Heart left ventricle (tissue), 16 donors: Measurements from ENCODE around the gene VPS18. TPM values are rescaled to one million over a fixed set of nuclear protein-coding genes. Genes with fewer than 3 reads are reported as not detected.

Experiments
- ATAC-seq, 4 donors: fragments of 200-7000 bp; cut with Tn5 transposase; one replicate each; pipeline ENCODE4 v1.9.1; 2020 to 2022; ENCODE audit warnings: moderate library complexity in 4 of 4, mild to moderate bottlenecking in 3 of 4, moderate number of reproducible peaks in 1 of 4
- DNase-seq, 5 donors: peaks; one replicate each; pipeline ENCODE4 v3.0.0-alpha.2; 2020
- H3K27ac ChIP-seq, 12 donors: fragments of 200-600 bp; sonication (generic) in 4 of 12; one replicate each; pipeline versions ENCODE4 v1.5.0 to v1.8.0; 2016 to 2022; ENCODE audit warnings: mild to moderate bottlenecking in 2 of 12
- H3K27me3 ChIP-seq, 9 donors: fragments of 200-600 bp; sonication (generic) in 2 of 9; one replicate each; pipeline versions ENCODE4 v1.5.1 to v1.8.0; 2016 to 2022; ENCODE audit warnings: mild to moderate bottlenecking in 3 of 9
- H3K36me3 ChIP-seq, 9 donors: fragments of 200-600 bp; sonication (generic) in 2 of 9; one replicate each; pipeline versions ENCODE4 v1.5.0 to v1.8.0; 2018 to 2022; ENCODE audit warnings: mild to moderate bottlenecking in 2 of 9
- H3K4me1 ChIP-seq, 12 donors: fragments of 200-600 bp; sonication (generic) in 4 of 12; one replicate each; pipeline versions ENCODE4 v1.5.0 to v1.8.0; 2016 to 2022; ENCODE audit warnings: mild to moderate bottlenecking in 3 of 12
- H3K4me3 ChIP-seq, 12 donors: fragments of 200-600 bp; sonication (generic) in 4 of 12; one replicate each; pipeline versions ENCODE4 v1.5.0 to v1.8.0; 2017 to 2022; ENCODE audit warnings: mild to moderate bottlenecking in 9 of 12, moderate library complexity in 4 of 12
- H3K9me3 ChIP-seq, 12 donors: fragments of 200-600 bp; sonication (generic) in 4 of 12; one replicate each; pipeline versions ENCODE4 v1.5.0 to v1.8.0; 2016 to 2022; ENCODE audit warnings: mild to moderate bottlenecking in 1 of 12
- POLR2A ChIP-seq, 2 donors: fragments of 450-650 bp; IDR thresholded peaks; one replicate each; pipeline ENCODE4 v1.6.1; 2017; ENCODE audit warnings: antibody characterized with exemption in 2 of 2, mild to moderate bottlenecking in 2 of 2, moderate library complexity in 2 of 2
- WGBS, 4 donors: extraction: QIAGEN DNeasy Blood & Tissue Kit in 2 of 4; methylation state at CpG; one replicate each; pipeline versions ENCODE4 v1.1.5 to v1.1.7; 2013 to 2018; 5-methylcytosine and 5-hydroxymethylcytosine counted together
- intact Hi-C, 10 donors: fragments of 100-400 bp; cut with DNase I; formaldehyde crosslinking; loops; one replicate each; pipeline versions ENCODE4 v1.11.1 to v1.14.2; 2022
- polyA plus RNA-seq, 2 donors: library from polyadenylated mRNA; stranded (reverse); fragments of 200-250 nt; gene quantifications; one replicate each; pipeline ENCODE4 v1.2.3, GENCODE V29; 2013
- total RNA-seq, 9 donors: library from RNA; depleted of rRNA in 2 of 9; stranded (reverse); fragments of >200 nt in 2 of 9; fragmentation: NEBNext Ultra II Directional in 3 of 9; extraction: Animal tissue kit (Norgen Biotek cat#: 25700) in 3 of 9; gene quantifications; one replicate each; pipeline versions ENCODE4 v1.1.0 to v1.2.4, GENCODE V29; 2016 to 2023
- TF ChIP-seq, protein P1 (sequence below), 12 donors: fragments of 200-600 bp; sonication (generic) in 4 of 12; IDR thresholded peaks; one replicate each; pipeline versions ENCODE4 v1.5.0 to v1.8.0; 2018 to 2022; ENCODE audit warnings: antibody characterized with exemption in 12 of 12, mild to moderate bottlenecking in 5 of 12
- donor health status: ischemic (EF 13 %, LVEDD 7.1; RV severe dilation, severe dysfunction).
- donor health status: healthy with polysubstance abuse.
- donor health status: DM: no; HTN: yes; CAD: no.
- donor health status: DM: no; HTN: no; CAD: no.
- donor health status: ischemic (EF 25% LVEDD 6.9; RV normal size, moderate dysfunction).
- donor health status: ischemic (EF 25% LVEDD 5.7; RV mildly dilated, moderate dysfunction).
- donor health status: healthy.
- donor health status: DM: yes; HTN: yes; CAD: no.
- donor health status: ischemic (EF 35%, LVEDD 5.7; RV mildly dilated, moderate dysfunction).
- donor health status: nonischemic (EF 11% LVEDD 7.7; RV severe dilation, severe dysfunction).
- donor health status: DM: yes; HTN: yes; CAD: no.
- donor health status: PGD.
- donor health status: ischemic (EF 29% LVEDD 5.4; RV normal size, mild dysfunction).
- donor health status: nonischemic (EF 23%, LVEDD 6.1; RV moderate dilation, normal function).

Gene VPS18
- total and polyA plus RNA-seq, 11 donors, result 14.7 to 29.2 (median 21.3) TPM

DNA sequence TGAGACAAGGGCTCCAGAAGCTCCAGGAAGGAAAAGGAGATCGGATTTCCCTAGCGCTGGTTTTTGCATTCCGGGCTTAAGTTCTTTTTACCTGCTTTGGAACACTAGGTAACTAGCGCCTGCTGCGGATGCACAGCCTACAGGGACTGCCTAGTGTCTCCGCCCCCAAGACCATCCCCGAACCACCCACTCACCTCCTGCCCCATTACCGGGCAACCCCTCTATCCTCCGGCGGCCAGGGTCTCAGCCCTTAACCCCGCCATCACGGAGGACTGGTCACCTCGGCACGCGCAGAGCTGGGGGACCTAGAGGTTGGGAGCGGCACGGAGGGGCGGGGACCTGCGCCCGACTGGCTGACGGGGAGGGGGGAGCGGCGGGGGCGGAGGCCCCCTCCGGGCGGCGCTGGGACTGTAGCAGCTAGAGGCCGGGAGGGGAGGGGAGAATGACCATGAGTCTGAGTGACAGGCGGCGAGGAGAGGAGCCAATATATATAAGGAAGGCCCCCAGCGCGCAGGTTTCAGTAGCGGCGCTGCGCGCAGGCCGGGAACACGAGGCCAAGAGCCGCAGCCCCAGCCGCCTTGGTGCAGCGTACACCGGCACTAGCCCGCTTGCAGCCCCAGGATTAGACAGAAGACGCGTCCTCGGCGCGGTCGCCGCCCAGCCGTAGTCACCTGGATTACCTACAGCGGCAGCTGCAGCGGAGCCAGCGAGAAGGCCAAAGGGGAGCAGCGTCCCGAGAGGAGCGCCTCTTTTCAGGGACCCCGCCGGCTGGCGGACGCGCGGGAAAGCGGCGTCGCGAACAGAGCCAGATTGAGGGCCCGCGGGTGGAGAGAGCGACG, 34.8 kb downstream of the VPS18 start, which contains the start of gene DLL4:
DLL4 (plus strand) TSS at position 520 of the 839 bp plus-strand sequence. CDS start 329 bp downstream, outside the sequence.
- peak in 1 of 2 donors; percentile 95 for TF ChIP-seq POLR2A (IDR thresholded peaks at IDR 0.05)
- TF ChIP-seq, protein P1, sequence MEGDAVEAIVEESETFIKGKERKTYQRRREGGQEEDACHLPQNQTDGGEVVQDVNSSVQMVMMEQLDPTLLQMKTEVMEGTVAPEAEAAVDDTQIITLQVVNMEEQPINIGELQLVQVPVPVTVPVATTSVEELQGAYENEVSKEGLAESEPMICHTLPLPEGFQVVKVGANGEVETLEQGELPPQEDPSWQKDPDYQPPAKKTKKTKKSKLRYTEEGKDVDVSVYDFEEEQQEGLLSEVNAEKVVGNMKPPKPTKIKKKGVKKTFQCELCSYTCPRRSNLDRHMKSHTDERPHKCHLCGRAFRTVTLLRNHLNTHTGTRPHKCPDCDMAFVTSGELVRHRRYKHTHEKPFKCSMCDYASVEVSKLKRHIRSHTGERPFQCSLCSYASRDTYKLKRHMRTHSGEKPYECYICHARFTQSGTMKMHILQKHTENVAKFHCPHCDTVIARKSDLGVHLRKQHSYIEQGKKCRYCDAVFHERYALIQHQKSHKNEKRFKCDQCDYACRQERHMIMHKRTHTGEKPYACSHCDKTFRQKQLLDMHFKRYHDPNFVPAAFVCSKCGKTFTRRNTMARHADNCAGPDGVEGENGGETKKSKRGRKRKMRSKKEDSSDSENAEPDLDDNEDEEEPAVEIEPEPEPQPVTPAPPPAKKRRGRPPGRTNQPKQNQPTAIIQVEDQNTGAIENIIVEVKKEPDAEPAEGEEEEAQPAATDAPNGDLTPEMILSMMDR (IDR thresholded peaks at IDR 0.05), result peak in 1 of 12 donors; percentile 11
- peak; percentile 74 to 88 (median 82) for DNase-seq
- peak; percentile 61 to 78 (median 65) for ATAC-seq
- peaks cover 0 to 28% (median 0%) of the 10 kb centered on the region in 9 donors for H3K36me3 ChIP-seq
- intact Hi-C loops, result loop anchor here in 4 of 10 donors (1.0 to 5.0 kb wide), 4 partner anchors 14 to 93 kb away; no protein-coding TSS in a partner anchor
- H3K9me3 ChIP-seq, result no peaks in the 10 kb centered on the region
- peak within 1 kb of the TSS; percentile 22 to 85 (median 70) for H3K4me3 ChIP-seq
- WGBS, 4 donors, result 0 to 1% (median 1%) methylated on average over 14 to 71 of the region's 71 CpGs
- H3K27ac ChIP-seq, result peak within 1 kb of the TSS; percentile 51 to 90 (median 77)
- peaks cover 3 to 79% (median 23%) of the 10 kb centered on the region in 9 donors for H3K27me3 ChIP-seq
- peaks cover 3 to 80% (median 54%) of the 10 kb centered on the region in 12 donors for H3K4me1 ChIP-seq

DNA sequence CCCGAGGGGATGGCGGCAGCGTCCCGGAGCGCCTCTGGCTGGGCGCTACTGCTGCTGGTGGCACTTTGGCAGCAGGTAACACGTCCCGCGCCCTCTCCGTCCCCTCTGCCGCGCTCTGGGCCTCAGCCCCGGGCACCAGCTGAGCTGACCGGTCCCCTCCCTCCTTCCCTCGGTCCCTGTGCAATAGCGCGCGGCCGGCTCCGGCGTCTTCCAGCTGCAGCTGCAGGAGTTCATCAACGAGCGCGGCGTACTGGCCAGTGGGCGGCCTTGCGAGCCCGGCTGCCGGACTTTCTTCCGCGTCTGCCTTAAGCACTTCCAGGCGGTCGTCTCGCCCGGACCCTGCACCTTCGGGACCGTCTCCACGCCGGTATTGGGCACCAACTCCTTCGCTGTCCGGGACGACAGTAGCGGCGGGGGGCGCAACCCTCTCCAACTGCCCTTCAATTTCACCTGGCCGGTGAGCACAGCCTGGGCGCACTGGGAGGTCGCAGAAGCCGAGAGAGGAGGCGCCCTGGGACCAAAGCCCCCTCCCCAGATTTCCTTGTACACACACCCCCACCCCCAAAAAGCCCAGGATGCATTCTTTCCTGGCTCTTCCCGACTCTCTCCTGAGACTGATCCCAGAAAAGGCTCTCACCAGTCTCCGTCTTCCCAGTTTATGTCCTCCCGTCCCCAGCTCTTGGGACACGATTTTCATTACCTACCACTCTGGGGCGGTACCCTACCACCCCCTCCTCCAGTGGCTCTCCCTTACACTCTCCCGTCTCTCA, 35.6 kb downstream of the VPS18 start:
- H3K27ac ChIP-seq, result peak overlapping the region; percentile 32 to 90 (median 77)
- H3K36me3 ChIP-seq, result peaks cover 0 to 36% (median 4%) of the 10 kb centered on the region in 9 donors
- WGBS, 4 donors, result 1 to 2% (median 1%) methylated on average over 26 to 56 of the region's 56 CpGs
- H3K9me3 ChIP-seq, result no peaks in the 10 kb centered on the region
- peaks cover 3 to 80% (median 56%) of the 10 kb centered on the region in 12 donors for H3K4me1 ChIP-seq
- TF ChIP-seq POLR2A (IDR thresholded peaks at IDR 0.05), result no peak
- TF ChIP-seq, protein P1 (IDR thresholded peaks at IDR 0.05), result no peak
- DNase-seq, result peak in 4 of 5 donors; percentile 57 to 81 (median 70)
- intact Hi-C loops, result loop anchor here in 6 of 10 donors (1.0 to 5.0 kb wide), 6 partner anchors 10 to 92 kb away; no protein-coding TSS in a partner anchor
- ATAC-seq, result peak in 3 of 4 donors; percentile 18 to 49 (median 34)
- H3K4me3 ChIP-seq, result peak overlapping the region; percentile 22 to 85 (median 70)
- H3K27me3 ChIP-seq, result peaks cover 3 to 78% (median 23%) of the 10 kb centered on the region in 9 donors

DNA sequence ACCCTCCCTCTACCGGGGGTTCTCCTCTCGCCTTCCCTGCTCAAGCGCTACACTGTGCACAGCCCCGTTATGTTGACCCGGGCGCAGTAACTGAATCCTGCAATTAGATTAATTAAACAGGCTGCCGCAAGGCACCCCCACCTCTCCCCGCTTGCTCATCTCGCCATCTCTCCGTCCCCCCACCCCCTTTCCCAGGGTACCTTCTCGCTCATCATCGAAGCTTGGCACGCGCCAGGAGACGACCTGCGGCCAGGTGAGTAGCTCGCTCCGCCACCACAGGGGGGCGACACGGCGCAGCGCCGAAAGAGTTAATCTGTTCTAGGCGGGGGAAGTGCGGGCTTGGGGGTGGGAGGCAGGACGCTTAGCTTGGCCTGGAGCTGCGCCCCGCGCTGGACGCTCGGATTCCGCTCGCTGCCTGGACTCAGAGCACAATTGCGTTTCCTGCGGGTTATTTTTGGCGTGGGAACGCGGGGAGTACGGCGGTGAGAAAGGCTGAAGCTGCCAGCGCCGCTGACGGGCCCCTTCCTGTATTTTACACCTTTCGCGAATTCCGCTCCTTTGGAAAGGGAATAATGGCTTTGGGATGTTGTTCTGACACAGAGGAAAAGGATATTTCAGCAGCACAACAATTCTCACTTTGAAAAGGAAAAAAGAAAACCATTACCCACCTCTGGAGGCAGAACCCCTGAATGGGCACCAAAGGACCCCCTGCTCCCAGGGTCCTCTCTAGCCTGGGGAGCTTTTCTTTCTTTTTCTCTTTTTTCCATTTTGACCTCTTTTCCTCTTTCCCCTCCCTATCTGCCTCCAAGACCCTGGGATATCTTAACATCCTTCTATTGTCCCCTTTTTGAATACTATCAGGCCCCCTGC, 36.4 kb downstream of the VPS18 start:
- TF ChIP-seq, protein P1 (IDR thresholded peaks at IDR 0.05), result peak in 11 of 12 donors; percentile 28 to 64 (median 53)
- TF ChIP-seq POLR2A (IDR thresholded peaks at IDR 0.05), result no peak
- peaks cover 0 to 44% (median 7%) of the 10 kb centered on the region in 9 donors for H3K36me3 ChIP-seq
- WGBS, 4 donors, result 1% methylated on average over 46 of the region's 46 CpGs
- peak overlapping the region; percentile 22 to 85 (median 70) for H3K4me3 ChIP-seq
- H3K27ac ChIP-seq, result peak overlapping the region; percentile 63 to 90 (median 77)
- intact Hi-C loops, result loop anchor here in 3 of 10 donors (1.0 kb wide), 3 partner anchors 10 to 24 kb away; no protein-coding TSS in a partner anchor
- DNase-seq (peak; percentile 79 to 86 (median 83)), ATAC-seq (peak; percentile 43 to 82 (median 50))
- H3K27me3 ChIP-seq, result peaks cover 3 to 70% (median 23%) of the 10 kb centered on the region in 9 donors
- no peaks in the 10 kb centered on the region for H3K9me3 ChIP-seq
- H3K4me1 ChIP-seq, result peaks cover 3 to 77% (median 58%) of the 10 kb centered on the region in 12 donors
